GM12878 (cell line): ENCODE measurements around the gene PLSCR3. TPM values are rescaled to one million over a fixed set of nuclear protein-coding genes. Genes with fewer than 3 reads are reported as not detected.

Experiments used
- ATF7 ChIP-seq: fragments of 450-650 bp; IDR thresholded peaks from 2 replicates; pipeline ENCODE4 v1.6.1; 2016; ENCODE audit warnings: low read depth, mild to moderate bottlenecking
- CHD2 ChIP-seq: IDR thresholded peaks from 2 replicates; pipeline ENCODE4 v1.6.1; 2011; ENCODE audit warnings: low read depth, low read length, improper control_type of control experiment, borderline replicate concordance
- DPF2 ChIP-seq: fragments of 450-650 bp; IDR thresholded peaks from 2 replicates; pipeline ENCODE4 v1.6.1; 2017; ENCODE audit warnings: mild to moderate bottlenecking
- EED ChIP-seq: sonication (generic); IDR thresholded peaks from 2 replicates; pipeline ENCODE4 v1.6.1; 2016; ENCODE audit warnings: antibody characterized with exemption, low read depth
- EGR1 ChIP-seq, 2 experiments: IDR thresholded peaks; 1 replicate in 1 of 2; 2 replicates in 1 of 2; pipeline ENCODE4 v1.6.1; 2011 to 2012; ENCODE audit warnings: low read depth in 2 of 2, low read length in 2 of 2, borderline replicate concordance in 1 of 2, mild to moderate bottlenecking in 1 of 2, moderate library complexity in 1 of 2
- FOXK2 ChIP-seq: fragments of 450-650 bp; IDR thresholded peaks from 2 replicates; pipeline ENCODE4 v1.6.1; 2017; ENCODE audit warnings: mild to moderate bottlenecking, moderate library complexity
- FOXM1 ChIP-seq: IDR thresholded peaks from 2 replicates; pipeline ENCODE4 v1.6.1; 2012; ENCODE audit warnings: low read depth, mild to moderate bottlenecking, inconsistent platforms, low read length, moderate library complexity
- MEF2B ChIP-seq: fragments of 450-650 bp; IDR thresholded peaks from 2 replicates; pipeline ENCODE4 v1.6.1; 2018; ENCODE audit warnings: mild to moderate bottlenecking, moderate library complexity; ENCODE audit not compliant: partially characterized antibody, poor library complexity, severe bottlenecking
- MTA2 ChIP-seq: fragments of 450-650 bp; IDR thresholded peaks from 2 replicates; pipeline ENCODE4 v1.6.1; 2016; ENCODE audit warnings: low read depth, mild to moderate bottlenecking, moderate library complexity
- SMC3 ChIP-seq: IDR thresholded peaks from 2 replicates; pipeline ENCODE4 v1.6.1; 2011; ENCODE audit warnings: low read length, improper control_type of control experiment, borderline replicate concordance
- SPI1 ChIP-seq: IDR thresholded peaks from 2 replicates; pipeline ENCODE4 v1.6.1; 2011; ENCODE audit warnings: low read depth, mild to moderate bottlenecking, low read length, moderate library complexity, borderline replicate concordance; ENCODE audit not compliant: insufficient read depth
- SREBF2 ChIP-seq: IDR thresholded peaks from 2 replicates; pipeline ENCODE4 v1.6.1; 2012; ENCODE audit warnings: mild to moderate bottlenecking, low read length
- STAT3 ChIP-seq: IDR thresholded peaks from 2 replicates; pipeline ENCODE4 v1.6.1; 2011; ENCODE audit warnings: low read depth, low read length, improper control_type of control experiment
- YBX1 ChIP-seq: fragments of 450-650 bp; IDR thresholded peaks from 2 replicates; pipeline ENCODE4 v1.6.1; 2016; ENCODE audit warnings: antibody characterized with exemption
- polyA plus RNA-seq, 11 experiments: library from polyadenylated mRNA; depleted of rRNA in 4 of 11; unstranded in 6 of 11; stranded (reverse) in 5 of 11; fragments of >200 nt; fragmentation: Nextera tagmentation in 4 of 11; fragmentation: Illumina TruSeq in 1 of 11; extraction: Ambion mirVana in 4 of 11; extraction: Trizol in 1 of 11; gene quantifications; 1 replicate in 1 of 11; 2 replicates in 10 of 11; pipeline versions ENCODE4 v1.2.1 to v1.2.3, GENCODE V29; 2011 to 2016; ENCODE audit warnings: inconsistent platforms in 2 of 11, missing spikeins in 2 of 11, low read depth in 1 of 11
- total RNA-seq, 4 experiments: library from RNA; depleted of rRNA in 3 of 4; stranded (reverse); fragments of >200 nt in 3 of 4; fragmentation: Illumina TruSeq in 1 of 4; extraction: Trizol in 1 of 4; gene quantifications; 2 replicates each; pipeline versions ENCODE4 v1.2.1 to v1.2.3, GENCODE V29; 2013 to 2021
- TF ChIP-seq, protein P1 (sequence below): fragments of 450-650 bp; IDR thresholded peaks from 2 replicates; pipeline ENCODE4 v1.6.1; 2017; ENCODE audit warnings: mild to moderate bottlenecking, moderate library complexity
- TF ChIP-seq, protein P2 (sequence below): IDR thresholded peaks from 2 replicates; pipeline ENCODE4 v1.6.1; 2012; ENCODE audit warnings: low read depth, low read length, improper control_type of control experiment
- TF ChIP-seq, protein P3 (sequence below): IDR thresholded peaks from 2 replicates; pipeline ENCODE4 v1.6.1; 2011; ENCODE audit warnings: low read depth, mild to moderate bottlenecking, low read length, moderate library complexity, borderline replicate concordance; ENCODE audit errors: extremely low read depth
- TF ChIP-seq, protein P4 (sequence below): IDR thresholded peaks from 2 replicates; pipeline ENCODE4 v1.6.1; 2012; ENCODE audit warnings: low read depth, low read length, improper control_type of control experiment
- TF ChIP-seq, protein P5 (sequence below), 3 experiments: IDR thresholded peaks in 2 of 3; conservative IDR thresholded peaks in 1 of 3; 2 replicates each; pipeline ENCODE4 v1.5.1; 2011; ENCODE audit warnings: low read depth in 3 of 3, low read length in 3 of 3, mild to moderate bottlenecking in 3 of 3, control low read depth in 2 of 3, moderate library complexity in 2 of 3, inconsistent platforms in 1 of 3, mixed read lengths in 1 of 3; ENCODE audit not compliant: control insufficient read depth in 2 of 3, insufficient read depth in 1 of 3; ENCODE audit errors: extremely low read depth in 1 of 3

PLSCR3 gene
- total and polyA plus RNA-seq, 10 of the 15 experiments (the other 5 are each of a cell fraction or from before 2014, with no cell fraction given) = 9.9 to 51.4 (median 43.4) TPM

DNA sequence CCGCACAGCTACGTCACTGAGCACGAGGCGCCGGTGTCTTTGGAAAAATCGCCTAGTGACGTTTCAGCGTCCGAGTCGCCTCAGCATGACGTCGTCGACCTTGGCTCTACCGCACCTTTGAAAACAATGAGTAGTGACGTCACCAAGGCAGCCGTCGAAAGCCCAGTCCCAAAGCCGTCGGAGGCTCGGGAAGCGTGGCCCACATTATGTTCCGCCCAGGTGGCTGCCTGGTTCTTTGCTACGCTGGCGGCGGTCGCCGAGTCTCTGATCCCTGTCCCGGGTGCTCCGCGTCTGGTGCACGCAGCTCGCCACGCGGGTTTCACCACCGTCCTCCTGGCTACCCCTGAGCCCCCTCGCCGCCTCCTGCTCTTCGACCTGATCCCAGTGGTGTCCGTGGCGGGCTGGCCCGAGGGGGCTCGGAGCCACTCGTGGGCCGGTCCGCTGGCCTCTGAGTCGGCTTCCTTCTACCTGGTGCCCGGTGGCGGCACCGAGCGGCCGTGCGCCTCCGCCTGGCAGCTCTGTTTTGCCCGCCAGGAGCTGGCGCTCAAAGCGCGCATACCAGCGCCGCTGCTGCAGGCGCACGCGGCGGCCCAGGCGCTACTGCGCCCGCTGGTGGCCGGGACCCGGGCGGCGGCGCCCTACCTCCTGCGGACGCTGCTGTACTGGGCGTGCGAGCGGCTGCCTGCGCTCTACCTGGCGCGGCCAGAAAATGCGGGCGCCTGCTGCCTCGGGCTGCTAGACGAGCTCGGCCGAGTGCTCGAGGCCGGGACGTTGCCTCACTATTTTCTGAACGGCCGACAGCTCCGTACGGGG lies 42.4 kb upstream of the PLSCR3 start (continued):
- TF ChIP-seq EGR1 (IDR thresholded peaks at IDR 0.05; ENCODE audit: borderline replicate concordance in 1 of 2, low read depth in 2 of 2, low read length in 2 of 2) (peak in 1 of 2 experiments; percentile 27; a peak in 1 of 3 replicates), ATF7 (peak; percentile 93), DPF2 (peak; percentile 80), CHD2 (peak; percentile 32; the same call in 1 of the 2 replicates), SMC3 (peak; percentile 63), EED (no peak), MEF2B (peak; percentile 11), SPI1 (no peak), YBX1 (no peak), FOXK2 (no peak), MTA2 (no peak), SREBF2 (no peak), STAT3 (no peak), FOXM1 (no peak)
- TF ChIP-seq, protein P1, sequence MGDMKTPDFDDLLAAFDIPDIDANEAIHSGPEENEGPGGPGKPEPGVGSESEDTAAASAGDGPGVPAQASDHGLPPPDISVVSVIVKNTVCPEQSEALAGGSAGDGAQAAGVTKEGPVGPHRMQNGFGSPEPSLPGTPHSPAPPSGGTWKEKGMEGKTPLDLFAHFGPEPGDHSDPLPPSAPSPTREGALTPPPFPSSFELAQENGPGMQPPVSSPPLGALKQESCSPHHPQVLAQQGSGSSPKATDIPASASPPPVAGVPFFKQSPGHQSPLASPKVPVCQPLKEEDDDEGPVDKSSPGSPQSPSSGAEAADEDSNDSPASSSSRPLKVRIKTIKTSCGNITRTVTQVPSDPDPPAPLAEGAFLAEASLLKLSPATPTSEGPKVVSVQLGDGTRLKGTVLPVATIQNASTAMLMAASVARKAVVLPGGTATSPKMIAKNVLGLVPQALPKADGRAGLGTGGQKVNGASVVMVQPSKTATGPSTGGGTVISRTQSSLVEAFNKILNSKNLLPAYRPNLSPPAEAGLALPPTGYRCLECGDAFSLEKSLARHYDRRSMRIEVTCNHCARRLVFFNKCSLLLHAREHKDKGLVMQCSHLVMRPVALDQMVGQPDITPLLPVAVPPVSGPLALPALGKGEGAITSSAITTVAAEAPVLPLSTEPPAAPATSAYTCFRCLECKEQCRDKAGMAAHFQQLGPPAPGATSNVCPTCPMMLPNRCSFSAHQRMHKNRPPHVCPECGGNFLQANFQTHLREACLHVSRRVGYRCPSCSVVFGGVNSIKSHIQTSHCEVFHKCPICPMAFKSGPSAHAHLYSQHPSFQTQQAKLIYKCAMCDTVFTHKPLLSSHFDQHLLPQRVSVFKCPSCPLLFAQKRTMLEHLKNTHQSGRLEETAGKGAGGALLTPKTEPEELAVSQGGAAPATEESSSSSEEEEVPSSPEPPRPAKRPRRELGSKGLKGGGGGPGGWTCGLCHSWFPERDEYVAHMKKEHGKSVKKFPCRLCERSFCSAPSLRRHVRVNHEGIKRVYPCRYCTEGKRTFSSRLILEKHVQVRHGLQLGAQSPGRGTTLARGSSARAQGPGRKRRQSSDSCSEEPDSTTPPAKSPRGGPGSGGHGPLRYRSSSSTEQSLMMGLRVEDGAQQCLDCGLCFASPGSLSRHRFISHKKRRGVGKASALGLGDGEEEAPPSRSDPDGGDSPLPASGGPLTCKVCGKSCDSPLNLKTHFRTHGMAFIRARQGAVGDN = peak; percentile 72; the same call in 1 of the 2 replicates
- TF ChIP-seq, protein P2, sequence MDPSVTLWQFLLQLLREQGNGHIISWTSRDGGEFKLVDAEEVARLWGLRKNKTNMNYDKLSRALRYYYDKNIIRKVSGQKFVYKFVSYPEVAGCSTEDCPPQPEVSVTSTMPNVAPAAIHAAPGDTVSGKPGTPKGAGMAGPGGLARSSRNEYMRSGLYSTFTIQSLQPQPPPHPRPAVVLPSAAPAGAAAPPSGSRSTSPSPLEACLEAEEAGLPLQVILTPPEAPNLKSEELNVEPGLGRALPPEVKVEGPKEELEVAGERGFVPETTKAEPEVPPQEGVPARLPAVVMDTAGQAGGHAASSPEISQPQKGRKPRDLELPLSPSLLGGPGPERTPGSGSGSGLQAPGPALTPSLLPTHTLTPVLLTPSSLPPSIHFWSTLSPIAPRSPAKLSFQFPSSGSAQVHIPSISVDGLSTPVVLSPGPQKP = no peak
- TF ChIP-seq, protein P3, sequence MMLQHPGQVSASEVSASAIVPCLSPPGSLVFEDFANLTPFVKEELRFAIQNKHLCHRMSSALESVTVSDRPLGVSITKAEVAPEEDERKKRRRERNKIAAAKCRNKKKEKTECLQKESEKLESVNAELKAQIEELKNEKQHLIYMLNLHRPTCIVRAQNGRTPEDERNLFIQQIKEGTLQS = no peak
- TF ChIP-seq, protein P4, sequence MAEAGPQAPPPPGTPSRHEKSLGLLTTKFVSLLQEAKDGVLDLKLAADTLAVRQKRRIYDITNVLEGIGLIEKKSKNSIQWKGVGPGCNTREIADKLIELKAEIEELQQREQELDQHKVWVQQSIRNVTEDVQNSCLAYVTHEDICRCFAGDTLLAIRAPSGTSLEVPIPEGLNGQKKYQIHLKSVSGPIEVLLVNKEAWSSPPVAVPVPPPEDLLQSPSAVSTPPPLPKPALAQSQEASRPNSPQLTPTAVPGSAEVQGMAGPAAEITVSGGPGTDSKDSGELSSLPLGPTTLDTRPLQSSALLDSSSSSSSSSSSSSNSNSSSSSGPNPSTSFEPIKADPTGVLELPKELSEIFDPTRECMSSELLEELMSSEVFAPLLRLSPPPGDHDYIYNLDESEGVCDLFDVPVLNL = 0 out of 2 replicates have a peak, but pooled peaks have one; percentile 24
- TF ChIP-seq, protein P5, sequence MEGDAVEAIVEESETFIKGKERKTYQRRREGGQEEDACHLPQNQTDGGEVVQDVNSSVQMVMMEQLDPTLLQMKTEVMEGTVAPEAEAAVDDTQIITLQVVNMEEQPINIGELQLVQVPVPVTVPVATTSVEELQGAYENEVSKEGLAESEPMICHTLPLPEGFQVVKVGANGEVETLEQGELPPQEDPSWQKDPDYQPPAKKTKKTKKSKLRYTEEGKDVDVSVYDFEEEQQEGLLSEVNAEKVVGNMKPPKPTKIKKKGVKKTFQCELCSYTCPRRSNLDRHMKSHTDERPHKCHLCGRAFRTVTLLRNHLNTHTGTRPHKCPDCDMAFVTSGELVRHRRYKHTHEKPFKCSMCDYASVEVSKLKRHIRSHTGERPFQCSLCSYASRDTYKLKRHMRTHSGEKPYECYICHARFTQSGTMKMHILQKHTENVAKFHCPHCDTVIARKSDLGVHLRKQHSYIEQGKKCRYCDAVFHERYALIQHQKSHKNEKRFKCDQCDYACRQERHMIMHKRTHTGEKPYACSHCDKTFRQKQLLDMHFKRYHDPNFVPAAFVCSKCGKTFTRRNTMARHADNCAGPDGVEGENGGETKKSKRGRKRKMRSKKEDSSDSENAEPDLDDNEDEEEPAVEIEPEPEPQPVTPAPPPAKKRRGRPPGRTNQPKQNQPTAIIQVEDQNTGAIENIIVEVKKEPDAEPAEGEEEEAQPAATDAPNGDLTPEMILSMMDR (IDR thresholded peaks at IDR 0.05 in 2 of 3, conservative IDR thresholded peaks at IDR 0.05 in 1 of 3; ENCODE audit: control insufficient read depth in 2 of 3, extremely low read depth in 1 of 3, insufficient read depth in 1 of 3, low read depth in 3 of 3, low read length in 3 of 3) = peak; percentile 65 to 98 (median 71); a peak in 4 of 6 replicates
